Osteocyte (in vitro differentiated cells): ENCODE results near the gene KRT79. TPM values are rescaled to one million over a fixed set of nuclear protein-coding genes. Genes with fewer than 3 reads are reported as not detected.

Source experiments
- DNase-seq: peaks from one replicate; pipeline ENCODE4 v3.0.0; 2021; ENCODE audit warnings: mixed read lengths; ENCODE audit not compliant: unreplicated experiment; ENCODE audit errors: extremely low spot score
- H3K27ac Mint-ChIP-seq: one replicate; pipeline ENCODE4 v1.8.0; 2021; ENCODE audit warnings: mild to moderate bottlenecking, mixed read lengths; ENCODE audit not compliant: unreplicated experiment
- H3K27me3 Mint-ChIP-seq: one replicate; pipeline ENCODE4 v1.8.0; 2021; ENCODE audit warnings: mixed read lengths; ENCODE audit not compliant: unreplicated experiment
- H3K36me3 Mint-ChIP-seq: one replicate; pipeline ENCODE4 v1.8.0; 2021; ENCODE audit warnings: mixed read lengths; ENCODE audit not compliant: unreplicated experiment
- H3K4me1 Mint-ChIP-seq: one replicate; pipeline ENCODE4 v1.8.0; 2021; ENCODE audit warnings: mixed read lengths; ENCODE audit not compliant: unreplicated experiment
- H3K4me3 Mint-ChIP-seq: one replicate; pipeline ENCODE4 v1.8.0; 2021; ENCODE audit warnings: mild to moderate bottlenecking, moderate library complexity, mixed read lengths; ENCODE audit not compliant: unreplicated experiment
- H3K9me3 Mint-ChIP-seq: one replicate; pipeline ENCODE4 v1.8.0; 2021; ENCODE audit warnings: mixed read lengths; ENCODE audit not compliant: unreplicated experiment
- total RNA-seq: library from RNA; stranded (reverse); gene quantifications from 2 replicates; pipeline ENCODE4 v1.2.1, GENCODE V29; 2021
- TF ChIP-seq, protein P1 (sequence below): fragments of 200-600 bp; sonication (generic); IDR thresholded peaks from 2 replicates; pipeline ENCODE4 v1.5.0; 2021; ENCODE audit warnings: antibody characterized with exemption, mild to moderate bottlenecking, moderate library complexity

The KRT79 gene
- total RNA-seq, 1 donor from 2014 or later: not detected

DNA sequence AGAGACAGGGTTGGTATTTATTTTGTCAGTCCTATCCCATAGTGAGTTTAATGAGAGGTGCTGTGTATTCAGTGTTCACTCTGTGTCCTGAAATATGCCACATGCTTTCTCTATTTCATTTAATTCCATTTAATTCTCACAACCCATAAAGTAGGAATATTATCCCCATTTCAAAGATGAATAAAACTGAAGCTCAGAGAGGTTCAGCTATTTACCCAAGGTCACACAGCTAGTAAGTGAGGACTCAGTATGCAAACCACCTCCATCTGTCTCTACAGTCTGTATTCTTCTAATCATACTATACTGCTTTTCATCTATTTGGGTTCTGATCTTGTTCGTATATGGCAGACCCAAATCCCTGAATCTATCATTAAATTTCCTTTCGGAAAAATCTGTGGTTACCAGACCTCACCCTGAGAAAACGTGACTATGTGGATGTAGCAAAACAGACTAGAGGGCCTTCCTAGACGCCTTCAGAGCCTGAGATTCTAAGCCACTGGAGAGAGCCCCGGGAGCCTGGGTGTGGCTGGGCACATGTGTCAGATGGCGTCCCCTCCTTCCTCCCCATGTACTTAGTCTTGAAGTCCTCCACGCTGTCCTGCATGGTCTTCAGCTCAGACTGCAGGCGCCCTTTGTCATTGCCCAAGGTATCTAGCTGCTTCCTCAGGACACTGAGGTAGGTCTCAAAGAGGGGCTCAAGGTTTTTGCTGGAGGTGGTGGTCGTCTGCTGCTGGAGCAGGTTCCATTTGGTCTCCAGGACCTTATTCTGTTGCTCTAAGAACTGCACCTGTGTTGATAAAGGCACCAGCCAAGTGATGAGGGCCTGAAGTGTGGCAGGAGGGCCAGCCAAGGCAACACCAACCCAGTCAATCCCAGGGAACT, 22.7 kb downstream of the KRT79 start:
- Mint-ChIP-seq H3K4me1 (no peaks in the 10 kb centered on the region), H3K4me3 (no peak overlapping the region), H3K27me3 (peaks cover 54% of the 10 kb centered on the region), H3K36me3 (no peaks in the 10 kb centered on the region), H3K27ac (no peak overlapping the region), H3K9me3 (no peaks in the 10 kb centered on the region)
- no peak for DNase-seq
- TF ChIP-seq, protein P1, sequence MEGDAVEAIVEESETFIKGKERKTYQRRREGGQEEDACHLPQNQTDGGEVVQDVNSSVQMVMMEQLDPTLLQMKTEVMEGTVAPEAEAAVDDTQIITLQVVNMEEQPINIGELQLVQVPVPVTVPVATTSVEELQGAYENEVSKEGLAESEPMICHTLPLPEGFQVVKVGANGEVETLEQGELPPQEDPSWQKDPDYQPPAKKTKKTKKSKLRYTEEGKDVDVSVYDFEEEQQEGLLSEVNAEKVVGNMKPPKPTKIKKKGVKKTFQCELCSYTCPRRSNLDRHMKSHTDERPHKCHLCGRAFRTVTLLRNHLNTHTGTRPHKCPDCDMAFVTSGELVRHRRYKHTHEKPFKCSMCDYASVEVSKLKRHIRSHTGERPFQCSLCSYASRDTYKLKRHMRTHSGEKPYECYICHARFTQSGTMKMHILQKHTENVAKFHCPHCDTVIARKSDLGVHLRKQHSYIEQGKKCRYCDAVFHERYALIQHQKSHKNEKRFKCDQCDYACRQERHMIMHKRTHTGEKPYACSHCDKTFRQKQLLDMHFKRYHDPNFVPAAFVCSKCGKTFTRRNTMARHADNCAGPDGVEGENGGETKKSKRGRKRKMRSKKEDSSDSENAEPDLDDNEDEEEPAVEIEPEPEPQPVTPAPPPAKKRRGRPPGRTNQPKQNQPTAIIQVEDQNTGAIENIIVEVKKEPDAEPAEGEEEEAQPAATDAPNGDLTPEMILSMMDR: no peak

DNA sequence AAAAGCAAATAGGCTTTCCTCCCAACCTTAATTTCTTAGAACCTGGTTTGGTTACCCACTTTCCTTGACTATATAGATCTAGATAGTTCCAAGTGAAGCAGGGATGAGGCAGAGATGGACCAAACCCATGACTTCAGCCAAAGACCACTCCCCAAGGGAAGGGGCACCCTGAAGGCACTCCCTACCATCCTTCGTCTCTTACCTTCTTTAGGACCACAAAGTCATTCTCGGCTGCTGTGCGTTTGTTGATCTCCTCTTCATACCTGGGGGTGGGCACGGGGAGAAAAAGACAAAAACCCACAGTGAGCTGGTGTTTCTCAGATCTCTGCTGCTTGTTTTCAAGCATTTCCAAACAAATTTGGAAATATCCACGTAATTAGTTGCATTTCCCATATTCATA, 23.6 kb downstream of the KRT79 start:
- no peaks in the 10 kb centered on the region for H3K9me3 Mint-ChIP-seq
- TF ChIP-seq, protein P1: no peak
- peaks cover 58% of the 10 kb centered on the region for H3K27me3 Mint-ChIP-seq
- H3K4me1 Mint-ChIP-seq: no peaks in the 10 kb centered on the region
- no peak for DNase-seq
- H3K4me3 Mint-ChIP-seq: no peak overlapping the region
- no peaks in the 10 kb centered on the region for H3K36me3 Mint-ChIP-seq
- no peak overlapping the region for H3K27ac Mint-ChIP-seq

DNA sequence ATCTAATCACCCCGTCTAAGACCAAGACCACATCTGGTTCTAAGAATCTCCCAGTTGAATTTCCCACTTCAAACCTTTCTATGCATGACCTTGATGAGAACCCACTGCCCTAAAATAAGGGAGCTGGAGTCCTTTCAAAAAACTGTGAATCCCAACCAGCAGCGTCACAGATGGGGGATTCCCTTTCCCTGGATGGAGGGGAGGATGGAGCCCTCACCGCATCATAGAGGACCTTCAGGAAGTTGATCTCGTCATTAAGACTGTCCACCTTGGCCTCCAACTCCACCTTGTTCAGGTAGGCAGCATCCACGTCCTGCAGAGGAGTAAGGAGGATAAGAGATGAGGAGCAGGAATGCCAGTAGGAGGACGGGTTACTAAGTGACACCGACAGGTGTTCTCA, 24.9 kb downstream of the KRT79 start:
- TF ChIP-seq, protein P1: no peak
- Mint-ChIP-seq H3K27ac (no peak overlapping the region), H3K4me1 (no peaks in the 10 kb centered on the region), H3K27me3 (peaks cover 50% of the 10 kb centered on the region), H3K4me3 (no peak overlapping the region), H3K36me3 (no peaks in the 10 kb centered on the region), H3K9me3 (no peaks in the 10 kb centered on the region)
- no peak for DNase-seq

DNA sequence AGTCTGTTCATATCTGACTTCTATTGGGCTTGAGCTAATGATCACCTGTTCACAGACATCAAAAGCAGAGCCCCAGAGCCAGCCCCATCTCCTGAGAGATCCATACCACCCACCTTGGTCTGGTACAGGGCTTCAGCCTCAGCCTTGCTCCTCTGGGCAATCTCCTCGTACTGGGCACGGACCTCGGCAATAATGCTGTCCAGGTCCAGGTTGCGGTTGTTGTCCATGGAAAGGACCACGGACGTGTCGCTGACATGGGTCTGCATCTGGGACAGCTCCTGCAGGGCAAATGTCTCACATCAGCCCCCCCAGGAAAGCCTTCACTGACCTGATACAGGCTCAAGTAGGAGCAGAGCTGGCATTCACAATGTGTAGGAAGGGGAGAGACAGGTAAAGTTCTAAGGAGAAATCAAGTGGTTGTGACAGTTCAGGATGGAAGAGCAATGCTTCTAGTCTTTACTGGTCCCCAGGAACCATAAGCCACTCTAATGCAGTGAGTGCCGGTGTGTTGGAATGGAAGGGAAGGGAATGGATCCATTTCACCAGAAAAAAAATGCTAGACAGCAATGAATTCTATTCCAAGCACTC, 25.4 kb downstream of the KRT79 start:
- Mint-ChIP-seq H3K27ac (no peak overlapping the region), H3K4me3 (no peak overlapping the region), H3K36me3 (no peaks in the 10 kb centered on the region), H3K4me1 (no peaks in the 10 kb centered on the region), H3K9me3 (no peaks in the 10 kb centered on the region), H3K27me3 (peaks cover 51% of the 10 kb centered on the region)
- TF ChIP-seq, protein P1: no peak
- DNase-seq: no peak
